SIG-M5 (cell line): ENCODE results near the gene ACACB.

Experiments
- DNase-seq: peaks from one replicate; lab custom pipeline; 2025; lab: John Stamatoyannopoulos, UW

ACACB gene

DNA sequence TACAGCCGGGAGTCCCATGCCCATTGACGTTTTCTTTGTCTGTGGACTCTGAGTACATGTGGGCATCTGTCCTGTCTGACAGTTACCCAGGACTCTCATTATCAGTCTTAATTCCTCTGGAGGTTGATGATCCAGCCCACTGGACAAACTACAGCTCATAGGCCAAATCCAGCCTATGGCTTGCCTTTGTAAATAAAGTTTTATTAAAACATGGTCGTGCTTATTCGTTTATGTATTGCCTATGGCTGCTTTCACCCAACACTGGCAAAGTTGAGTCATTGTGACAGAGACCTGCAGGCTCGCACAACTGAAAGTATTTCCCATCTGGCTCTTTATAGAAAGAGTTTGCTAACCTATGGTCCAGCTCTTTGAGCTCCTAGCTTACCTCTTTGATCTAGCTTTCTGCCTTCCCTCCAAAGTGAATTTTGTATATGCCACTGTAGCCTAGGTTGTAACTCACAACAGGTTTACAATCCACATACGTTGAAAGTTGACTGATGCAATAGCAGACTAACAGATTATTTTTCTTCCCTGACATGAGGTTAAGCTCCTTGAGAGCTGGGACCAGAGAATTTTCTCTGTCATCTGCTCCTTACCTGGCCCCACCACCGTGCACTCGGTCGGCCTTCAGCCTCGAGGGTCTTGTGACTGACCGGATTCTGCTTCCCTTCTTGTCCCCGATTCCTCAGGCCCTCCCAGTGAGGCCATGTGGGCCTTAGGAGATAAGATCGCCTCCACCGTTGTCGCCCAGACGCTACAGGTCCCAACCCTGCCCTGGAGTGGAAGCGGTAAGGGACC lies 57.3 kb downstream of the ACACB start:
- DNase-seq = no peak

DNA sequence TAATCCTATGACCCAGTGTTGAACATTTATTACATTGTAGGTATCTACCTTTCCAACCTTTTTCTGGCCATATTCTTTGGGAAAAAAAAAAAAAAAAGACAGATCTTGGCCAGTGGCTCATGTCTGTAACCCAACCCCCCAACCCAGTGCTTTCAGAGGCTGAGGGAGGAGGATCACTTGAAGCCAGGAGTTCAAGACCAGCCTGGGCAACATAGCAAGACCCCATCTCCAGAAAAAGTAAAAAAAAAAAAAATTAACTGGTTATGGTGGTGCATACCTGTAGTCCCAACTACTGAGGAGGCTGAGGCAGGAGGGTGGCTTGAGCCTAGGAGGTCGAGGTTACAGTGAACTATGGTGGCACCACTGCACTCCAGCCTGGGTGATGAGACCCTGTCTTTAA lies 58.1 kb downstream of the ACACB start:
- no peak for DNase-seq

DNA sequence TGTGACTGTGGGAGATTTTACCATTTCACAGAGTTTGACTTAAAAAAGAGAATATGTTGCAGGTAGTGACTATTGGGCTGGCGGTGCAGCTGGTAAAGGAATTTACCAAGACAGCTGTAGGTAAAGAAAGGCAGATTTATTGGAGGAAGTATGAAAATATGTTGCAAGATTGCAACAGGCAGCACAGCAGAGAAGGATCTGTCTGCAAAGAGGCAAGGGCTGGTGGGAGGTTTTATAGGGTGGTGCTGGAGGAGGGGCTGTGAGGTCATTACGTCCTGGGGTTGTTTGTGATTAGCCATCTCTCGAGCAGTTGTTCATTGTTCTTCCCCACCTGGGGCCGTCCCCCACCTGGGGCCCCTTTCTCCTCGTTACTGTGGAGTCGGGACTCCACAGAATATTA lies 62.1 kb downstream of the ACACB start:
- DNase-seq = no peak

DNA sequence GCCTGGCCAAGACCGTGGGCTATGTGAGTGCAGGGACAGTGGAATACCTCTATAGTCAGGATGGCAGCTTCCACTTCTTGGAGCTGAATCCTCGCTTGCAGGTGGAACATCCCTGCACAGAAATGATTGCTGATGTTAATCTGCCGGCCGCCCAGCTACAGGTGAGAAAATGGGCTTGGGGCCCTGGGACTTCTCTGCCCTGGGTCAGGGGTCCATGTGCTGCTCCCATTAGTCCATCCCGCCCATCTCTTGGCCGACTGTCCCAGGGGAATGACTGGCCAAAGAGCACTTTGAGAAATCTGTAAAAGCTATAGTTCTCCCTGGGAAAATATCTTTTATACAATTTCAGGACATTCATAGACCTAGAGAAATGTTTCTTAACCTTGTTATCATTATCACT lies 63.5 kb downstream of the ACACB start:
- DNase-seq = no peak

DNA sequence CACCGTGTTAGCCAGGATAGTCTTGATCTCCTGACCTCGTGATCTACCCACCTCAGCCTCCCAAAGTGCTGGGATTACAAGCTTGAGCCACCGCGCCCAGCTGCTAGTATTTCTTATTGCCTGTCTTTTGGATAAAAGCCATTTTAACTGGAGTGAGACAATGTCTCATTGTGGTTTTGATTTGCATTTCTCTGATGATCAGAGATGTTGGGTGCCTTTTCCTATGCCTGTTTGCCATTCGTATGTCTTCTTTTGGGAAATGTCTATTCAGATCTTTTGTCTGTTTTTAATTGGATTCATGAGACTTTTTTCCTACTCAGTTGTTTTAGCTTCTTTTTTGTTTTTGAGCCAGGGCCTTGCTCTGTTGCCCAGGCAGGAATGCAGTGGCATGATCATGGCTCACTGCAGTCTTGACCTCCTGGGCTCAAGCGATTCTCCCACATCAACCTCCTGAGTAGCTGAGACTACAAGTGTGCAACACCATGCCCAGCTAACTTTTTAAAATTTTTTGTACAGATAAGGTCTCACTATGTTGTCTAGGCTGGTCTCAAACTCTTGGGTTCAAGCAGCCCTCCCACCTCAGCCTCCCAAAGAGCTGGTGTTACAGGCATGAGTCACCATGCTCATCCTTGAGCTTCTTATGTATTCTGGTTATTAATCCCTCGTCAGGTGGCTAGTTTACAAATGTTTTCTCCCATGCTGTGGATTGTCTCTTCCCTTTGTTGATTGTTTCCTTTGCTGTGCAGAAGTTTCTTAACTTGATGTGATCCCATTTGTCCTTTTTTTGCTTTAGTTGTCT lies 65.9 kb downstream of the ACACB start:
- no peak for DNase-seq

DNA sequence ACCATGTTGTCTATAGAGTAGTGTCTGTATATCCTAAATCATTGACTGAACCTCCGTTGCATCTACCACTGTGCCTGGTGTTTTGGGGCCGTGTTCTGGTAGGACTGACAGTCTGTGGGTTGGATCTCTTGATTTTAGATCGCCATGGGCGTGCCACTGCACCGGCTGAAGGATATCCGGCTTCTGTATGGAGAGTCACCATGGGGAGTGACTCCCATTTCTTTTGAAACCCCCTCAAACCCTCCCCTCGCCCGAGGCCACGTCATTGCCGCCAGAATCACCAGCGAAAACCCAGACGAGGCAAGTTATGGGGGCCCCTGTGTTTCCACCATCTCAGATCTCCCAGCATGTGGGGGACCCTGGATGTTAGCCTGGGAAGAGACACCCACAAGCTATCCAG lies 69.1 kb downstream of the ACACB start:
- DNase-seq = no peak

DNA sequence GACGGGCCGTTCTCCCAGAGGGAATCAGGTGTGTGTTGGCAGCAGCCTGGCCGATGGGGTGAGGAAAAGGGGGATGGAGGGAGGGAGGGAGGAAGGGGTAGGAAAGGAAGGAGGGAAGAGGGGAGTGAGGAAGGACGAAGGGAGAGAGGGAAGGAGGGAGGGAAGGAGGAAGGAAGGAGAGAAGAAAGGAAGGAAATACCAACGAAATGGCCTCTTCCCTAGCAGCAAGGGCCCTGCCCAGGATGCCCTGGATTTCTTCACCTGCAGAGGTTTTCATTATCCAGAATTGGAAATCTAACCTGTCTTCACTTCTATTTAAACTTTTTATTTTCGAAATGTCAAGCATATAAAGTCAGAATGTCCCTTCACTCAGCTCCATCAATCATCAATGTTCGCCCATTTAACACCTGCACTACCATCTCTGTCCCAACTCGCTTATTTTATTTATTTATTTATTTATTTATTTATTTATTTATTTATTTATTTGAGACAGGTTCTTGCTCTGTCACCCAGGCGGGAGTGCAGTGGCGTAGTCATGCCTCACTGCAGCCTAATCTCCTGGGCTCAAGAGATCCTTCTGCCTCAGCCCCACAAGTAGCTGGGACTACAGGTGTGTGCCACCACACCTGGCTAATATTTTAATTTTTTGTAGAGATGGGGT lies 70.7 kb downstream of the ACACB start:
- DNase-seq = no peak

DNA sequence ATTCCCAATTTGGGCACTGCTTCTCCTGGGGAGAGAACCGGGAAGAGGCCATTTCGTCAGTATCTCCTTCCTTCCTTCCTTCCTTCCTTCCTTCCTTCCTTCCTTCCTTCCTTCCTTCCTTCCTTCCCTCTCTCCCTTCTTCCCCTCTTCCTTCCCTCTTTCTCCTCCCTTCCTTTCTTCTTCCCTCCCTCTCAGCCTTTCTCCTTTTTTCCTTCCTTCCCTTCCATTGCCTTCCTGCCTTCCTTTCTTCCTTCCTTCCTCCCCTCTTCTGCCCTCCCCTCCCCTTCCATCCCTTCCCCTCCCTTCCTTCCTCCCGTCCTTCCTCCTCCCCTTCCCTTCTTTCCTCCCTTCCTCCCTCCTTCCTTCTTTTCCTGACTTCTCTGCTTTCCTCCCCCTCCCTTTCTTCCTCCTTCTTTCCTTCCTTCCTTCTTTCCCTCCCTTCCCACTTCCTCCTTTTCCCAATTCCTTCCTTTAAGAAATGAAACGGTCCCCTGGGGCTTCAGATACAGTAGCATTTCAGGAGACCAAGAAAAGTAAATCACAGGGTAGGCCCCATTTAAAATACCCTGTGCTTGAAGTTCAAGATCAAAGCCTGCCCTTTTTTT lies 71.8 kb downstream of the ACACB start:
- no peak for DNase-seq

DNA sequence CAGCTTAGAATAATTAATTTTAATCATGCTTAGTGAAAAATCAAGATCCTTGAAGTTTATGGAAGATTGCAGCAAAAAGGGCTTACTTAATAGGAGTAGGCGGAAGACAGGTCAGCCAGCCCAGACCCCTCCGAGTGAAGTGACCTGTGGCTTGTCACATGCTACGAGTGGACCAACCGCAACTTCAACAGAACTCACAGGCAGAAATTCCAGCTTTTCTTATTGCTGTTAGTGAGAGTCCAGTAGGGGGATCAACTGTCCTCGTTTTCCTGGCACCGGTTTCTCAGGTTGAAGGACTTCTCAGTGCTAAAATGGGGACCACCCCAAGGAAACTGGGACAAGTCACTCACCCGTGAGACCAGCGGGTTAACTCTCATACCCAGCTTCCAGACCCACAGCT lies 72.9 kb downstream of the ACACB start:
- DNase-seq = no peak

DNA sequence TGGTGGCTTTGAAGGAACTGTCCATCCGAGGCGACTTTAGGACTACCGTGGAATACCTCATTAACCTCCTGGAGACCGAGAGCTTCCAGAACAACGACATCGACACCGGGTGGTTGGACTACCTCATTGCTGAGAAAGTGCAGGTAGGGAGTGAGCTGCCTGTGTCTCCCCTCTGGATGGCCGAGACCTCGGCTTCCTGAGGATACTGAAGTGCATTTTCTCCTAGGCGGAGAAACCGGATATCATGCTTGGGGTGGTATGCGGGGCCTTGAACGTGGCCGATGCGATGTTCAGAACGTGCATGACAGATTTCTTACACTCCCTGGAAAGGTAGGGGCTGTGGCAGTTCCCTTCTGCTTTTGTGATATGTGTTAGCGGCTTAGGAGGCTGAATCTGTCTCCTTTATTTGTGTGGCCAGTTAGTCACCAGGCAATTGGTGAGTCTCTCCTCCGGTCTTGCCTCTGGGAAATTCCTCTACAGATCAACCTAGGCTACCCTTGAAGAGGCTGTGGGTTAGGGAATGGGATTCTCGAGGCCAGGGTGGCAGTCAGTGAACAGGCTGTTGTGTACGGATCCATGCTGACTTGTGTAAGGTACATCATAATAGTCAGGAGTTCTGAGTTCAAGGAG lies 75.3 kb downstream of the ACACB start:
- no peak for DNase-seq

DNA sequence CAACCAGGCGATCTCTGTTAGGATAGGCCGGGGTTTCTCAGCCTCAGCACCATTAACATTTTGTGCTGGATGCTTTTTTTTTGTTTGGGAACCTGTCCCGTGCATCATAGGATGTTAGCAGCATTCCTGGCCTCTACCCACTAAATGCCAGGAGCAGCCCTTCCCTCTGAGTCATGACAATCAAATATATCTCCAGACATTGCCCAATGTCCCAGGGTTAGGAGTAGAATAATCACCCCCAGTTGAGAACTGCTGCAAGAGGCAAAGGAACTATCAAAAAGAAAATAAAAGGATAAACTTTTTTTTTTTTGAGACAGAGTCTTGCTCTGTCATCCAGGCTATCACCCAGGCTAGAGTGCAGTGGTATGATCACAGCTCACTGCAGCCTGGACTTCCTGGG lies 76.0 kb downstream of the ACACB start:
- DNase-seq = no peak

DNA sequence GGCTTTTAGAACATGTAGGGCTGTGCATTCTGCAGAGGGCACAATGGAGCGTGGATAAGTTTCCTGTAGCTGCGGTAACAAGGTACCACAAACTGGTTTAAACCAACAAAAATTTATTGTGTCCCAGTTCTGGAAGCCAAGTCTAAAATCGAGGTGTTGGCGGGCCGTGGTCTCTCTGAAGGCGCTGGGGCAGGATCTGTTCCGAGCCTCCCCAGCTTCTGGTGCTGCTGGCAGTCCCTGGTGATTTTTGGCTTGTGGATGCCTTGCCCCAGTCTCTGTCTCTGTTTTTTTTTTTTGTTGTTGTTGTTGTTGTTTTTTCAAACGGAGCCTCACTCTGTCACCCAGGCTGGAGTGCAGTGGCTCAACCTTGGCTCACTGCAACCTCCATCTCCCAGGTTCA lies 77.5 kb downstream of the ACACB start:
- no peak for DNase-seq

DNA sequence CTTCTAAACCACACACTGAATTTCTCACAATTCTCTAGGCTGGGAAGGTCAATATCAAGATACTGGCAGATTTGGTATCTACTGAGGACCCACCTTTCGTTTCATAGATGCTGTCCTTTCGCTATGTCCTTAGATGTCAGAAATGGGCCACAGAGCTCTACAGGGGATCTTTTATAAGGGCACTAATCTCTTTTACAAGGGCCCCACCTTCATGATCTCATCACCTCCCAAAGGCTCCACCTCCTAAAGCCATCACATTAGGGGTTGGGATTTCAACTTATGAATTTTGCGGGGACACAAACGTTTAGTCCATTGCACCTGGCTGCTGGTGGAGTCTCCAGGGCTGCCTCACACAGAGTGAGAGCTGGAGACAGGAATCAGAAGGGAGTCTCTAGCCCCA lies 79.9 kb downstream of the ACACB start:
- no peak for DNase-seq

DNA sequence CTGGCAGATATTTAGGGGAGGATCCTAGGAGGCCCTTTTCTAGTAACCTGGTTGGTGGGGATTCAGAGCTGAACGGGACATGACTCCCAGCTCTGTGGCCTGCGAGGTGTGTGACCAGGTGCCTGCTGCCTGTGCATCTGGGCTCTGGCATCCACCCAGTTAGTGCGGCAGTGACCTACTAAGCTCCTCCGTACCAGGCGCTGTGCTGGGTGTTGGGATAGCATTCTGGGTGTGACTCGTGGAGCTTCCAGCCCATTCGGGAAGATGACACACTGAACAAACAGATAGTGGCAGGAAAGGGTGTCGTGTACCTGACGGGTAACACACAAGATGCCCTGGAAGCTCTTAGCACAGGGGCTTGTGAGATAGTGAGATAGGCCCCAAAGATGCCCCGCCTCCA lies 80.9 kb downstream of the ACACB start:
- DNase-seq = no peak

DNA sequence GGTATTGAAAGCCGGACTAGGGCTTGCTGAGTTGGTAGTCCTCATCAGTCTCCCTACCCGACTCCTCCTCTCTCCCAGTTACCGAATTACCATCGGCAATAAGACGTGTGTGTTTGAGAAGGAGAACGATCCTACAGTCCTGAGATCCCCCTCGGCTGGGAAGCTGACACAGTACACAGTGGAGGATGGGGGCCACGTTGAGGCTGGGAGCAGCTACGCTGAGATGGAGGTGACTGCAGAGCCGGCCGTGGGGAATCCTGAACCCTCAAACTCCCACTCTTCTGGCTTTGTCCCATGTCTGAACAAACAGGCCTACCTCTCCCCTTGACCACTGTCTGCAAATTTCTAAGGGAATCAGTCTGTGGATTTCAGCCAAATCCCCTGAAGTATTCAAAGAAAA lies 82.9 kb downstream of the ACACB start:
- DNase-seq = no peak

DNA sequence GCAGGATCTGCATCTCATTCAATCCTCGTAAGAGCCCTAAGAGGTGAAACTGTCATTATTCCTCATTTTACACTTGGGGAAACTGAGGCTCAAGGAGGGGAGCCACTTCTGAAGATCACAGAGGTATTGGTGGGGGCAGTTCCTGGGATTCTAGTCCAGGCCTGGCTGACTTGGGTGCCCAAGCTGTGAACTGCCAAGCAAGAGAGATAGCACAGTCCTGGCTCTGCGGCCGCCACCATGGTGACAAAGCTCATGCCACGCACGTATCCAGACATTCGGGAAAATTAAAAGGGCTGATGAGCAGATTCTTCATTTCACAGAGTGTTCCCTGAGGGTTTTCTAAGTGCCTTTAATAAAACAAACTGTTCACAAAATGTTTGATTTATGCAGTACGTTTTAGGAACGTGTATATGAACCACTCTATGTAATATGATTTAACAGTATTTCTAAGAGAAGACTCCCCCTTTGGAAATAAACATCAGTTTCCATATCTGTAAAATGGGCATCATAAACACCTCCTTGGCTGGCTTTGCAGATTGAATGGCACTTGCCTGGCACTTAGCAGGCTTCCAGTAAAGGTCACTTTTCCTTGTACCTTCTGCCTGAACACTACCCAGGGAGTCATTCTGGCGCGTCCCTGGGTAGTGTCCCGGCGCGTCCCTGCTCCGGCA lies 84.6 kb downstream of the ACACB start:
- no peak for DNase-seq

DNA sequence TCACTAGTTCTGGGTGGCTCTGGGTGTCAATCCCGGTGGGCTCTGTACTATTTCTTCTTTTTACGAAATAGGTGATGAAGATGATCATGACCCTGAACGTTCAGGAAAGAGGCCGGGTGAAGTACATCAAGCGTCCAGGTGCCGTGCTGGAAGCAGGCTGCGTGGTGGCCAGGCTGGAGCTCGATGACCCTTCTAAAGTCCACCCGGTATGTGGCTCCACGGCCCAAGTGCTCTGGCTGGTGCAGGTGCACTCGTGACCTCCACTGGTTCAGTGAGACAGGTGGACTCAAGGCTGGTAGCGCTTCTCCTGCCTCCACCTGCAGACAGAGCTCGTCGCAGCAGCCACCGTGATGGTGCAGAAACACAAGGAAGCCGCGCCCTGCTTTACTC lies 85.1 kb downstream of the ACACB start:
- DNase-seq = no peak

DNA sequence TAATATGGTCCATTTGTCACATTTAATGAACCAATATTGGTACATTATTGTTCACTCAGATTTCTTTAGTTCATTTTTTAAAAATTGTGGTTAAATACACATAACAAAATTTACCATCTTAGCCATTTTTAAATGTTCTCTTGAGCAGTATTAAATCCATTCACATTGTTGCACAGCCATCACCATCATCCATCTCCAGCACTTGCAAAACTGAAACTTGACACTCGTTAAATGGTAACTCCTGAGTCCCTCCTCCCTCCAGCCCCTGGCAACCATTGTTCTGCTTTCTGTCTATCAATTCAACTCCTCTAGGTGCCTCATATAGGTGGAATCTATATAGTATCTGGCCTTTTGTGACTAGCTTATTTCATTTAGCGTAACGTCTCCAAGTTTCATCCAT lies 86.4 kb downstream of the ACACB start:
- no peak for DNase-seq

DNA sequence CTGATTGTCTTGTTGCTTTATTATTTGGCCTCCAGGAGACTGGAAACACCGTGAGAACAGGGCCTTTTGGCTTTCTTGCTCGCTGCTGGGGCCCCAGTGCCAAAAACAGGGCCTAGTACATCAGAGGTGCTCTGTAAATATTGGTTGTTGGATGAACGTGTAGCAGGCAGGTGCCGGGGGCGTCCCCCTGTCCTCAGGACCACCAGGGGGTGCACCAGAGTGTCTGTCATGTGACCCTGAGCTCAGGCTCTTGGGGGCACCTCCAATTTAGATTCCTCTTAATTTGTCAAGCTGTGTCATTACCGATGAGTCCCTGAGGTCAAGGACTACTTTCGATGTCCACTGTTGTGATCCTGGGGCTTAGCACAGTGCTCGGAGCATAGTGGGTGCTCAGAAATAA lies 87.1 kb downstream of the ACACB start:
- DNase-seq = no peak

DNA sequence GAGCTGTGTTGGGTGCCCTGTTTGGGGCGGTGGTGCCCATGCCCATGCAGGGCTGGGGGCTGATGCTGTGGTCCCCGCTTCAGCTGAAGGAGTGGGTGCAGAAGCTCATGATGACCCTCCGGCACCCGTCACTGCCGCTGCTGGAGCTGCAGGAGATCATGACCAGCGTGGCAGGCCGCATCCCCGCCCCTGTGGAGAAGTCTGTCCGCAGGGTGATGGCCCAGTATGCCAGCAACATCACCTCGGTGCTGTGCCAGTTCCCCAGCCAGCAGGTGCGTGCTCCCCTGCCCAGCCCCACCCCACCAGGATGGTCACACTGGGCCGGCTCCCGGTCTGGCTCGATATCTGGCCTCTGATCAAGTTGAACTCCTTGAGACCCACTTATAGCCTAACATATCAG lies 92.7 kb downstream of the ACACB start:
- DNase-seq = no peak

DNA sequence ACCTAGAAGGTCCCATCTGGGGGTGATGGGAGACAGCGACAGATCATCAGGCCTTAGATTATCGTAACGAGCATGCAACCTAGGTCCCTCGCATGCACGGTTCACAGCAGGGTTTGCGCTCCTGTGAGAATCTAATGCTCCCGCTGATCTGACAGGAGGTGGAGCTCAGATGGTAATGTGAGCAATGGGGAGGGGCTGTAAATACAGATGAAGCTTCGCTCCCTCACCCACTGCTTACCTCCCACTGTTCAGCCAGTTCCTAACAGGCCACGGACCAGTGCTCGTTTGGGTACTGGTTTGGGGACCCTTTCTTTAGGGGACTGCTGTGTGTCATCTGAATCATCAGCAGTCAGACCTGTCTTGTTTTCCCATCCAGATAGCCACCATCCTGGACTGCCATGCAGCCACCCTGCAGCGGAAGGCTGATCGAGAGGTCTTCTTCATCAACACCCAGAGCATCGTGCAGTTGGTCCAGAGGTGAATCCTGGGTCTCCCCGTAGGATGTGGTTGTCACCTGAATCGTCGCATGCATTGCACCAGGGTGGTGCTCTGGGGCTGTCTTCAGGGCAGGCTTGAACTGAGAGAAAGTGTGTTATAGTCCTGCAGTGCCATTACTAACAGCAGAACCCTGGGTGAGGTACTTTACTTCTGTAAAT lies 96.2 kb downstream of the ACACB start:
- no peak for DNase-seq
